Right ventricle myocardium inferior (tissue), 1 donor: Measurements from ENCODE around the gene PEPD. TPM values are rescaled to one million over a fixed set of nuclear protein-coding genes. Genes with fewer than 3 reads are reported as not detected.

Source experiments
- ATAC-seq: fragments of 200-7000 bp; cut with Tn5 transposase; one replicate; pipeline ENCODE4 v1.9.1; 2020; ENCODE audit warnings: mild to moderate bottlenecking, moderate library complexity
- DNase-seq: peaks from one replicate; pipeline ENCODE4 v3.0.0; 2021; ENCODE audit errors: missing footprints
- intact Hi-C: fragments of 100-400 bp; cut with DNase I; formaldehyde crosslinking; loops from one replicate; pipeline ENCODE4 v1.11.0; 2022
- total RNA-seq: library from RNA; stranded (reverse); fragmentation: NEBNext Ultra II Directional; extraction: Animal tissue kit (Norgen Biotek cat#: 25700); gene quantifications from one replicate; pipeline ENCODE4 v1.2.1, GENCODE V29; 2021
- donor health status: DM: no; HTN: yes; CAD: no; lungs with severe emphysema.

PEPD gene
- total RNA-seq, 1 donor from 2014 or later, result 32.1 TPM

DNA sequence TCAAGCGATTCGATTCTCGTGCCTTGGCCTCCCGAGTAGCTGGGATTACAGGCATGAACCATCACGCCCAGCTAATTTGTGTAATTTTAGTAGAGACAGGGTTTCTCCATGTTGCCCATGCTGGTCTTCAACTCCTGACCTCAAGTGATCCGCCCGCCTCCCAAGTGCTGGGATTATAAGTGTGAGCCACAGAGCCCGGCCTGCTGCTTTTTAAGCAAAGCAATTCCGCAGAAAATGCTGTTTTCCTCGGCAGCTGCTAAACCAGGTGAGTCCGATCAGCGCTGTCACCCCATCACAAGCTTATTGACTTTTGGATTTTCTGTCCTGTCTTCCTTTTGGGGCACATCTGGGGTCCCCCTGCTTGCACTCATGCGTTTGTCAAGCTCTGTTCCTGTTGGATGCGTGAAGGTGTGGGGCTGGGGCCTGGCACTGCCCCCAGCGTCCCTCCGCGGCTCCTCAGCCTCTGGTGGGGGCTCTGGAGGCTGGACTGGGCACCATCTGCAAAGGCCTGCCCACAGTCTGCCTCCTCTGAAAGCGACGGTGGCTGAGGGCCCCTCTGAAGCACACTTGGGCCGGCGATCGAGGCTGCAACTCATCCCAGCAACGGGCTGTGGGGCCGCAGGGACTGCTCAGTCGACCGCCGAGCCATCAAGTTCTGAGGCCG is 122.4 kb downstream of the PEPD start:
- ATAC-seq (no peak), DNase-seq (peak; percentile 65)
- intact Hi-C loops, result no loop called here

DNA sequence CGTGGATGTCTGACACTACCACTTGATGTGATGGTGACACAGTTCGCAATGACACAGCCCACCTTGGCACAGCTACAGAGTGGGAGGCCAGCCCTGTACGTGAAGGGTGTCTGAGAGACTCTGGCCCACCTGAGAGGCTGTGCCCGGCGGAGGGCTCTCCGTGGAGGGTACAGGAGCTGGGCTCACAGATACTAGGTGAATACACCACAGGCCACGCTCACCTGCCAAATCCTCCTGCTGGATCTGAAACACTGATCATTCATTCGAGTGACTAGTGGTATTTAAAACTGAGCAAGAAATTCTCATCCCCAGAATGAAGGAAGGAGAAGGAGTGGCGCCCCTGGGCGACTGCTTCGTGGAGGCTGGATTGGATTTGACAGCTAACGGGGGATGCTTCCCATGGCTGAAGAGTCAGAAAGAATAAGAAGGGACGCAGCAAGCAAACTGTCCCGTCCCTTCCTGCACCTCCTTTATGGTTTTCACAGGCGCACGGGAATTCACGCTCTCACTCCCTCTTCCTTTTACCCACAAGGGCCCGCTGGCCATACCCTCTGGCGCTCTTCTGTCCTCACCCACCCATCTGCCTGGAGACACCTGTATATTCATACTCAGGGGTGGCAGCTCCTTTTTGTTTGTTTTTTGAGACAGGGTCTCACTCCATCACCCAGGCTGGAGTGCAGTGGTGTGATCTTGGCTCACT is 123.1 kb downstream of the PEPD start:
- no peak for ATAC-seq
- no peak for DNase-seq
- intact Hi-C loops, result no loop called here

DNA sequence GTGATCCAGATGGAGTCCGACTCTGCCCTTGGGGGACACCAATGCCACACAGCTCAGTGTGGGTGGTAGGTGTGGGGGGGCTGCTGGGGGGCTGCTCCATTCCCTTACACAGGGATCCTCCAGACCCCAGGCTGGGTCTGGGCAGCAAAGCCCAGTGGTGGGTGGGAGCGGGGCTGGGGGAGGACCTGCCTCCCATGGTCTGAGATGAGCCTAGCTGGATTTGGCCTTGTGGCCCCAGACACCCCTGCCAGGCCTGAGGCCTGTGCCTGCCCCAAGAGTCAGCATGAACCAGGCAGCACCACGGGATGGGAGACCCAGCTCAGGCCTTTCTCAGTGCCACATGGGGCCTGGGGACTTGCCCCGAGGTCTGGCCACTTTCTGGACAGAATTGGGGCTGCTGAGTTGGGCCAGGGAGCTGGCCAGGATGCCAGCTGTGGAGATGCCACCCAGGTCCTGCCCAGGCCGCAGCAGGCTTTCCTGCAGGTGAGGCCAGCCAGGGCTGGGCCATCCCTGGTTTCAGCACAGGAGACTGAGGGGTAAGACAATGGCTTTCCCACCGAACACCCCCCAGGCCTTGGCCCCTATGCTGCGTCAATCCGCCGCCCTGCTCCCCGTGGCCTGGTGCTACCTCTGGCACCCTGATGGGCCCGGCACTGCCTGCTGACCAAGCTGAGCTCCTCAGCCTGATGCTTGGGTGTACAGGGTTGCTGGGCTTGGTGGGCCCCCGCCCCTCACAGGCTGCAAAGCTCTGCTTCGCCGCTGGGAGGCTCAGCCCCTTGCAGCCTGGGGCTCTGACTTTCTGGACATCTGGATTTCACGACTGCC is 123.8 kb downstream of the PEPD start:
- DNase-seq, result no peak
- intact Hi-C loops, result no loop called here

DNA sequence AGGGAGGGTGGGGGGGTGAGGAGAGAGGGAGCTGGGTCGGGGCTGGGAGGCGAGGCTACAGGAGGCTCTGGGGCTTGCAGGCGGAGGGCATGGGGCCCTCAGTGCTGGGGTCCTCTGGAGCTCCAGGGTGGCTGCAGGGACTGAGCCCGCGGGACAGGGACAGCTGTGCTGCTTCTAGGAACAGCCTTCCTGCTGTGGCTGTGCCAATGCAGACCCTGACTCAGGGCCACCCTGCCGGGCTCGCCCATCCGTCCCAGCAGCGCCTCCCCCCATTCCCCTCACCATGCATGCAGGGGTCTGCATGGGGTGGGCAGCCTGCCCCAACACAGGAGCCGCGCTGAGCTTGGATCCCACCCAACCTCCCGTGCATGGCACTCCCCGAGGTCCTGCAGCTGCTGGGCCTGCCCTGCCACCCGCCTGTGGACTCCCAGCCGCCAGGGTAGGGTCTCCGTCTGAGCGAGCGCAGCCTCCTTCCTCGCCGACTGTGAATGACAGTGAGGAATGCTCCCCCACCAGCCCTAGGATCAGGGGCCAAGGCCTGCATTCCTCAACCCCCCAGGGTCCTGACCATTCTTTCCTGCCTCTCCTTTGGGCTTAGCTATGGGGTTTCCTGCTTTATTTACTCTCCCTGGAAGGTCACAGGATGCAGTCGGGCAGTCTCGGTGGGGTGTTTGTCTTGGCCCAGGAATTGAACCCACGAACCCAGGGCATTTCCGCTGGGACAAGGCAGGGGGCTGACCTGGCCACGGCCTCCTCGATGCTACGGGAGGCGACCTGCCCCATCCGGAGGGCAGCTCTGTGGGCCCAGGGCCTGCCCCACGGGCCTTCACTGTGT is 124.7 kb downstream of the PEPD start:
- ATAC-seq (no peak), DNase-seq (peak; percentile 76)
- intact Hi-C loops, result no loop called here

More for the DNA sequence above, 123.8 kb downstream of the PEPD start:
- ATAC-seq, result no peak

DNA sequence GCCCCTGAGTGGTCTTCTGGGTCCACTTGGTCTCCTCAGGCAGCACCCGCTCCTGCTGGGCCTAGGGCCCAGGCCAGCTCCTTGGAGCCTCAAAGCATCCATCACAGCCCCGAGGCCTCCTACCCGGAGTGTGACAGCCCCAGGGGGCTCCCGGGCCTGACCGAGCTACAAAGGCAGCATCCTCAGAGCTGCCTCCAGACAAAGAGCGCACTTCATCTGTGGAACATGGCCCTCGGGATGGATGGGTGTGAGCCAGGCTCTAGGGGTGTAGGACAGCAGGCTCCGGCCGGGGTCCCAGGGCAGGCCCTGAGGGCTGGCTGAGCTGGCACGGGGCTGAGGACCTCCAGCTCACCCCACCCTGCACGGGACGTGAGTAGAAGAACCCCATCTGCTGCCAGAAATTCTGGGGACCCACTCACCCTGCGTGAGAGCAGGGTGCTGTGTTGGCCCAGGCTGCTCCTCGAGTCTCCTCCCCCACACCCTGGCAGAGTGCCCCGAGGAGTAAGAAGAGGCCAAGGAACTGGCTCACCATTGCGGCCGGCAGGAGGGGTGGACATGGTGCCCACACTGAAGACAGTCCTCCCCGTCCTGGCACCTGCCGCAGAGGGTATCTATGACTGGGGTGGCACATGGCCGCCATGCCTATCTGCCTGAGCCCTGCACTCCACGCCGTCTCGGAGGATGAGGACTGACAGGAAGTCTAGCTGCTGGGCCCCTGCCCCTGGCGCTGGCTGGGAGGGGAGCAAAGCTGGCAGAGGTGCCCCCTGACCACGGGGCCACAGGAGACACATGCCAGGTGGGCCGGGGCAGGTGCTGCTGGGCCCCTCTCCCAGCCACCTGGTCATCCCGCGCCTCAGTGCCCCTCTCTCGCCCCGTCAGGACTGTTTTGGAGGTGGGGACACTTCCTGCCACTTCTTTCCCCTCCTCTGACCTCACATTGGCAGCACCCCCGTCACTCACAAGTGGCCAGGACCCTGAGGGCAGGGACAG is 125.7 kb downstream of the PEPD start:
- intact Hi-C loops, result no loop called here
- ATAC-seq, result no peak
- DNase-seq, result peak; percentile 78

DNA sequence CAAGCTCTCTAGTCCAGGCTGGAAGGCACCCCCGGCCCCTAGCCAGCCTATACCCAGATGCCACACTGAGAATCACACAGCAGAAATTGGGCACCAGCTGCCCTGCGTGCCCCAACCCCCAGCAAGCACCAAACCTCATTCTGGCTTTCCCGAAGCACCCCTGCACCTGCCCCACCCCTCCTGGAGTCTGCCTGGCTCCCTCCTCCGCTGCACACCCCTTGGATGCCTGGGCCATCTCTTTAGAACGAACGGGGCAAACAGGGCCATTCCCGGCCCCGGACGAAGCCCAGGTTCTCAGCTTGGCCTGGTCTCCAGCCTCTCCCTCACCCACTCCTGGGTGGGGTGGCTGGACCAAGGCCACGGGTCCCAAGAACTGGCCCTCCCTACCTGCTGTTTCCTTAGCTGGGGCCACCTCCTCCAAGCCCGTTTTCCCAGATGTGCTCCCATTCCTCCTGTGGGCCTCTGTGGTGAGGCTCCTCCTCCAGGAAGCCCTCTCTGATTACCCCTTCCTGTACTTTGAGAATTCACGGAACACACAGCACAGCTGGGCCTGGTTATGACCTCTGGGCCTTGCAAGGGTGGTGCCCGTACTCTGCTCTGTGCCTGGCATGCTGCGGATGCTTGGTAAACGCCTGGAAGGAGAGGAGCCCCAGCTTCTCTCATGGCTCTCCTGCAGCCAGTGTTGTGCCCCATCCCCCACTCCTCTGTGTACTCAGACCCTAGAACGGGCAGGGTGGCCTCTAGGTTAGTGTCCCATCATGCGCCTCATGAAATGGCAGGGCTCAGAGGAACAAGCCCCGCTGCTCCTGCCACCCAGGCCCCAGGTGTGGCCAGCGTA is 126.6 kb downstream of the PEPD start:
- DNase-seq (peak; percentile 59), ATAC-seq (no peak)
- intact Hi-C loops, result no loop called here

DNA sequence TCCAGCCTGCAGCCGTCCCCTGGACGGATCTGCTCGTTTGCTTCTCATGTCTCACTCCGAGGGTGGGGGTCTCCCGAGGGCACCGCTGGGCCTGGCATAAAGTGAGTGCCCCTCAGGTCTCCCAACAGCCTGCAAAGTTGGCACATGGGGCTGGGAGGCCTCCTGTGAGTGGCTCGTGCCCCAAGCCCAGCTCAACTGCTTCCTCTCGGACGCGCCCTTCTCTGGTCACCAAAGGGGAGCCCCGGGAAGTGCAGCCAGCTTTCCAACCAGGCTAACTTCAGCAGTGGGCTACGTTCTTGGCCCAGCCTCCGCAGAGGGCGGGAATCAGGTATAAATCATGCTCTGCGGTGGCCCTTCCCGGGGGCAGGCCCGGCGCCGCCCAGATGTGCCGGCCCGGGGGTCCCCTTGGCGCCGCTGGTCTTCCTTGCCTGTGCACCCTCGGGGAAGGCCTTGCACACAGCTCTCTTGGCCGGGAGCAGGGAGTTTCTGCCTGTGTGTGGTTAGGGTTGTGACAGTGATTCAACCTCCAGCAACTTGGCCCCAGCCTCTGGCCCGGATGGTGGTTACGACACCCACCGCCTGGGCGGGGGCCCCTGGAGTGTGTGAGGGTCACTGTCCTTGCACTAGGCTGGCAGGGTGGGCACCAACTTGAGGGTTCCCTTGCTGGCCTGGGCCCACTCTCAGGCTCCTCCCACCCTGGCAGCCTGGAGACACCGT is 127.4 kb downstream of the PEPD start:
- DNase-seq (peak; percentile 78), ATAC-seq (peak; percentile 53)
- intact Hi-C loops, result no loop called here

DNA sequence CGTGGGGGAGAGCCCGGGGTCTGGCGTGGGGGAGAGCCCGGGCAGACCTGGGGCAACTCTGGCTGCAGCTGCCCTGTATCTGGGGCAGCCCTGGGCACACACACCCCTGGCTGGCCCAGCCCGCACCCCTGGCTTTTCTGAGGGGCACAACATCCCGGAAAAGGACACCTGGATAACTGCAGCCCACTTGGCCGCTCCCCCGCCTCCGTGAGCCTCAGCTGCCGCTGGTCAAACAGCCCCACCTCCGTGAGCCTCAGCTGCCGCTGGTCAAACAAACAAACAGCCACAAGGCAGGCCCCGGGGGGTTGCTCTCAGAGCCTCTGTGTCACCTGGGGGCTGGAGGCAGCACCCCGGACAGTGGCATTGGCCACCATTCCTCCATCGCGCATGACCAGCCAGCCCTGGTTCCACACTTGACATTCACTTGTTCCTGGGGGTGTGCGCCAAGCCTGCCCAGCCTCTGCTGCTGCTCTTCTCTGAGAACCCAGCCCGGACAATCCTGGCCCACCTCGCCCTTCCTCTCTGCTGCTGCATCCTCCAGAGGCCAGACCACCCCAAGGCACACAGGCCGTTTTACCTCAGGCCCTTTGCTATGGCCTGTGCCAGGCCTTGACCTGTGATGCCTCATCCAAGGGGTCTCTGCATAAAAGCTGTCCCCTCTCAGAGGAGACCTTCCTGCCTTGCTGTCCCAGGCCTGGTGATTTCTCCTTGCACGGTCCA is 128.1 kb downstream of the PEPD start:
- ATAC-seq (no peak), DNase-seq (no peak)
- intact Hi-C loops, result no loop called here

DNA sequence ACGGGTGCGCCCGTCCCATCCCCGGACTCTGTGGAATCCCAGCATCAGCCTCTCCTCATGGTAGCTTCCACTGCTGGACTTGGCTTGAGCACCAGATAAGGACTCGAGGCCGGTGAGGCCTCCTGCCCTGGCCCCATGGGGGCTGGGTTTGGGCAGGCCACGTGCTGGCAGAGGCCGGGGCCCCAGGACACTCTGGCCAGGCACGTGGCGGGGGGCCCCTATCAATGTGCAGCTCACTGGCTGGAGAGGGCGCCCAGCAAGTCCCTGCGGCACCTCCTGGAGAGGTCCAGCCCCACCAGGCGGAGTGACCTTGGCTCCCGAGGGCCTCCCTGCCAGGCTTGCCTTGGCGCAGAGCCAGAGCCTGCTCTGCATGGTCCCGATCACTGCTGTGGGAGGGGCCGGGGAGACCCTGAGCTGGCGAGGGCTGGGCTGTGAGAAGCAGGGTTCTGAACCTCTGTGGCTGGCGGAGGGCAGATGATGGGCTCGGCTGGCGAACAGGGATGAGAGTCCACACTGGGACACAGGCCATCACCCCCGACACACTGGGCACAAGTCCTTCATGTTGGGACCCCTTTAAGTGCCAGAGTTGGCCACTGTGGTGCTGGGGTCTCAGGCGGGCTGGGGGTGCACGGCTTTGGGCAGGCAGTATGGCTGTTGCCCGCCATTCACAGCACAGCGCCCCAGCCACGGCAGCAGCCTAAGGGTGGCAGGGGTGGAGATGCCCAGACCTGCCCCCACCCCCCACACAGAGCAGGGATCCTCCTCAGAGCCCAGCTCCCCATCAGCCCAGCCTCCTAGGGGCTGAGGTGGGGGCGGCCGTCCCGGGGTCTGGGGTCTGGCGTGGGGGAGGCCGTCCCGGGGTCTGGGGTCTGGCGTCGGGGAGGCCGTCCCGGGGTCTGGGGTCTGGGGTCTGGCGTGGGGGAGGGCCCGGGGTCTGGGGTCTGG is 129.0 kb downstream of the PEPD start:
- no peak for ATAC-seq
- peak; percentile 70 for DNase-seq
- intact Hi-C loops, result no loop called here

DNA sequence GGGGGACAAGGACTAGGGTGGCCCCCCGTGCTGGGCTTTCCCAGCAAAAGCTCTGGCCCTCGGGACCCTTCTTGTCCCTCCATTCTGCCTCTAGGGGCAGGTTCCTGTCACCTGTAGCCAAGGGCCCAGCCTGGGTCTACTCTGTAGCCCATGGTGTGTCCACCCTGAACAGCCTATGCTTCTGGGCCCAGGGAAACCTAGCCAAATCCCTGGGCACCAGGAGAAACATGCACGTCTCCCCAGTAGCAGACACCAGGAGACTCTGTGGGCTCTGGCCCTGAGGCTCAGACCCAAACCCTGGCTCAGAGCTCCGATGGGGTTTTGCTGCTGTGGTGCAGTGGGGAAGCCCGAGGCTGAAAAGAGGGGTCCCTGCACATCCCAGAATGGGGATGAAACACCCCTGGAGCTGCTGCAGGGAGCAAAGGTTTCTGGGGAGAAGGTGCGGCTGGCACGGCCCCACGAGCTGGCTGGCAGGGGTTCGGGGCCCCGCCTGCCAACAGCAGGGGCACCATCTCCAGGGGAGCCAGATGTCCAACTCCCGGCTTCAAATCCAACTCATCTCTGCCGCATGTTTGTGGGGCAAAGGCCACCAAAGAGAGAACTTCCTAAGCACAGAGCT is 129.9 kb downstream of the PEPD start:
- ATAC-seq (no peak), DNase-seq (no peak)
- intact Hi-C loops, result no loop called here

DNA sequence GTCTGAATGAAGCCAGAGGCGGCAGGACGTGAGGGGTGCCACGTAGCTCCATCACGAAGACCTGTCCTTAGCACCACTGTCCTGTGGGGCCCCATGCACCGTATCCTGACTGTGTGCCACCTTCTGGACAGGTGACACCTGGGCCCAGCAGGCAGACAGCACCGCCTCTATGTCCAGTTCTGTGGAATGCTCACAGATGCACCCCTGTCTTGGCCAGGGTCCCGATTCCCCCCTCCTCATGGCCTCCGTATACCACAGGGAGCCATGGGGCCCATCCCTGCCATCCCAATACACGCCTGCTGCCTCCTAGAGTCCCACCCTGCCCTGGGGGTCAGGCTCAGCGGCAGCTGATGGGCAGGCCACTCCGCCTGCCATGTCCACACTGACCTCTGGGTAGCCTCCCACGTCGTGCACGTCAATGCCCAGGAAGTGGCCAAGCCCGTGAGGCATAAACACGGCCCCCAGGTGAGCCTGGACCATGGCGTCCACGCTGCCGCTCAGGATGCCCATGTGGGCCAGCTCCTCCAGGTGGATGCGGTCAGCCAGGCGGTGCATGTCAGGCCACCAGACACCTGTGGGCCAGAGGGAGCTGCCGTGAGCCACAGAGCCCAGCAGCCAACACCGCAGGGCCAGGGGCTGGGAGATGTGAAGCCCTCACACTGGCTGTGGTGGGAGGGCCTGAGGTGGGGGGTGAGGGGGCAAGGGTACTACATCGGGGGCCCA is 130.5 kb downstream of the PEPD start:
- ATAC-seq (no peak), DNase-seq (no peak)
- intact Hi-C loops, result no loop called here

DNA sequence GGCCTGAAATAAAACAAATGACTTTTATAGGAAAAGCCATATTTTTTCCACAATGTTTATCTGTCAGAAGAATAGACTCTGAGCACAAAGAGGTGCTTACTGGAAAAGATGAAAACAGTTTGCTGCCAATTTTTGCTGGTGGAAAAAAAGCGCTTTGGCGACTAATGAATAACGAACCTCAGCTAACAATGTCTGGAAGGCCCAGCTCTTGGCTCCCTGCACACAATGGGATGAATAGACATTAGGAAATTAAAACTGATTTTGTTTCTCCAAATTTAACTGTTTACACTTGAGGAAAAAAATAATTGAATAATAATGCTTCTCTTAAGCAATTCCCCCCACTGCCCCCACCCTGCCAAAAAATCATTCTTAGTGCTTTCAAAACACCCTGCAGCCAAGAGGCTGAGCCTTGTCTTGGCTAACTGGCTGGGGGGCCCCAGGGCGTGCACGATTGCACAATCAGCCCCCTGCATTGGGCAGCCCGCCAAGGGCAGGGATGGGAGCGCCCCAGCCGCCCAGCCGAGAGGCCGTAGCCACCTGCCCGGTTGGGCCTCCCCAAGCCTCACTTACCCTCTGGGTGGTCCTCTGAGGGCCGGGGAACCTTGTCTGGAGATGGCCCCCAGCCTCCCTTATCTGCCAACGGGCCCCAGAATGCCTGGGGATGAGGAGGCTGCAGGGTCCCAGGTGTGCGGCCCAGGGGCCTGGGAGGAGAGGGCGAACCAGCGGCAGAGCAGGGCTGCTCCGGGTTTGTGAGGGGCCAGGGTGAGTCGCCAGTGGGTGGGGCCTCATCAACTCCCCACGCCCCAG is 131.3 kb downstream of the PEPD start:
- peak; percentile 35 for ATAC-seq
- peak; percentile 83 for DNase-seq
- intact Hi-C loops, result no loop called here
